Neural progenitor cell (in vitro differentiated cells): Measurements from ENCODE around the gene PPP2R2B. TPM values are rescaled to one million over a fixed set of nuclear protein-coding genes. Genes with fewer than 3 reads are reported as not detected.

ENCODE experiments used
- DNase-seq: peaks from one replicate; pipeline ENCODE4 v3.0.0-alpha.2; 2016; ENCODE audit warnings: low spot score
- H2AFZ ChIP-seq: fragments of 200-600 bp; sonication (generic); replicated peaks from 2 replicates; pipeline ENCODE4 v1.6.1; 2016; ENCODE audit warnings: antibody characterized with exemption
- H3F3A ChIP-seq: fragments of 200-600 bp; sonication (generic); 2 replicates; pipeline ENCODE4 v1.6.1; 2016; ENCODE audit warnings: antibody characterized with exemption, low read depth
- H3K27ac ChIP-seq: fragments of 200-600 bp; sonication (generic); 2 replicates; pipeline ENCODE4 v1.5.1; 2016; ENCODE audit warnings: mild to moderate bottlenecking
- H3K27me3 ChIP-seq: fragments of 200-600 bp; sonication (generic); 2 replicates; pipeline ENCODE4 v1.6.1; 2016; ENCODE audit warnings: mild to moderate bottlenecking, moderate library complexity
- H3K36me3 ChIP-seq: fragments of 200-600 bp; sonication (generic); 2 replicates; pipeline ENCODE4 v1.5.1; 2016
- H3K4me1 ChIP-seq: fragments of 200-600 bp; sonication (generic); 2 replicates; pipeline ENCODE4 v1.6.1; 2016; ENCODE audit warnings: mixed run types
- H3K4me2 ChIP-seq: fragments of 200-600 bp; sonication (generic); 2 replicates; pipeline ENCODE4 v1.6.1; 2016
- H3K4me3 ChIP-seq: fragments of 200-600 bp; sonication (generic); 2 replicates; pipeline ENCODE4 v1.5.1; 2016
- H3K79me2 ChIP-seq: fragments of 200-600 bp; sonication (generic); 2 replicates; pipeline ENCODE4 v1.6.1; 2016; ENCODE audit warnings: low read depth
- H3K9ac ChIP-seq: fragments of 200-600 bp; sonication (generic); 2 replicates; pipeline ENCODE4 v1.6.1; 2016
- H3K9me3 ChIP-seq: fragments of 200-600 bp; sonication (generic); 2 replicates; pipeline ENCODE4 v1.5.1; 2016; ENCODE audit warnings: low read depth
- H4K20me1 ChIP-seq: fragments of 200-600 bp; sonication (generic); 2 replicates; pipeline ENCODE4 v1.6.1; 2016; ENCODE audit warnings: low read depth
- H3K27ac Mint-ChIP-seq: 3 replicates; pipeline ENCODE4 v1.8.0; 2021; ENCODE audit warnings: mixed read lengths
- H3K27me3 Mint-ChIP-seq: 2 replicates; pipeline ENCODE4 v1.8.0; 2022; ENCODE audit warnings: low read depth, mild to moderate bottlenecking, inconsistent platforms, moderate library complexity, mixed read lengths; ENCODE audit not compliant: insufficient read depth
- H3K36me3 Mint-ChIP-seq: 3 replicates; pipeline ENCODE4 v1.8.0; 2021; ENCODE audit warnings: mixed read lengths
- H3K4me1 Mint-ChIP-seq: 3 replicates; pipeline ENCODE4 v1.8.0; 2021; ENCODE audit warnings: mixed read lengths
- H3K4me3 Mint-ChIP-seq: 3 replicates; pipeline ENCODE4 v1.8.0; 2021; ENCODE audit warnings: mild to moderate bottlenecking, moderate library complexity, mixed read lengths
- H3K9me3 Mint-ChIP-seq: 3 replicates; pipeline ENCODE4 v1.8.0; 2020; ENCODE audit warnings: mixed read lengths
- CTCF ChIP-seq: fragments of 200-600 bp; sonication (generic); IDR thresholded peaks from 2 replicates; pipeline ENCODE4 v1.5.1; 2017; ENCODE audit warnings: antibody characterized with exemption, mild to moderate bottlenecking
- EZH2 ChIP-seq: fragments of 200-600 bp; sonication (generic); IDR thresholded peaks from 2 replicates; pipeline ENCODE4 v1.6.1; 2017; ENCODE audit warnings: antibody characterized with exemption, mild to moderate bottlenecking, moderate library complexity
- EZH2phosphoT487 ChIP-seq: fragments of 200-600 bp; sonication (generic); IDR thresholded peaks from 2 replicates; pipeline ENCODE4 v1.6.1; 2017; ENCODE audit warnings: antibody characterized with exemption
- total RNA-seq: library from RNA; depleted of rRNA; stranded (reverse); fragments of >200 nt; gene quantifications from 2 replicates; pipeline ENCODE4 v1.2.3, GENCODE V29; 2015; ENCODE audit warnings: low replicate concordance

Gene PPP2R2B
- total RNA-seq, 1 donor from 2014 or later: 26.6 TPM

- DNase-seq: no peak
- H3K4me1 Mint-ChIP-seq: peaks cover 13% of the 10 kb centered on the region
- H3K79me2 ChIP-seq: no peaks in the 10 kb centered on the region
- no peaks in the 10 kb centered on the region for H3K27me3 Mint-ChIP-seq
- H3K36me3 Mint-ChIP-seq: no peaks in the 10 kb centered on the region
- H2AFZ ChIP-seq: no peak overlapping the region
- no peaks in the 10 kb centered on the region for H3K9me3 ChIP-seq
- H3K27ac Mint-ChIP-seq: no peak overlapping the region
- H3K36me3 ChIP-seq: no peaks in the 10 kb centered on the region
- H3K27ac ChIP-seq: no peak overlapping the region
- H3K4me2 ChIP-seq: no peak overlapping the region
- no peaks in the 10 kb centered on the region for H3K27me3 ChIP-seq
- H3F3A ChIP-seq: no peaks in the 10 kb centered on the region
- H3K9me3 Mint-ChIP-seq: no peaks in the 10 kb centered on the region
- no peak overlapping the region for H3K4me3 Mint-ChIP-seq
- H3K4me1 ChIP-seq: peaks cover 17% of the 10 kb centered on the region
- H4K20me1 ChIP-seq: no peaks in the 10 kb centered on the region
- H3K4me3 ChIP-seq: no peak overlapping the region
- no peak for TF ChIP-seq EZH2
- TF ChIP-seq CTCF: no peak
- no peak for TF ChIP-seq EZH2phosphoT487
- H3K9ac ChIP-seq: no peak overlapping the region
Measured at GRCh38 chr5:146758938-146759337, 119.6 kb downstream of the PPP2R2B start.

- no peak overlapping the region for H2AFZ ChIP-seq
- Mint-ChIP-seq H3K4me1 (peaks cover 21% of the 10 kb centered on the region), H3K36me3 (no peaks in the 10 kb centered on the region), H3K27ac (no peak overlapping the region), H3K9me3 (no peaks in the 10 kb centered on the region), H3K4me3 (no peak overlapping the region), H3K27me3 (no peaks in the 10 kb centered on the region)
- H3K4me1 ChIP-seq: peaks cover 17% of the 10 kb centered on the region
- H3K9ac ChIP-seq: no peak overlapping the region
- no peak for DNase-seq
- no peaks in the 10 kb centered on the region for H3K27me3 ChIP-seq
- H4K20me1 ChIP-seq: no peaks in the 10 kb centered on the region
- no peak overlapping the region for H3K4me3 ChIP-seq
- no peaks in the 10 kb centered on the region for H3F3A ChIP-seq
- H3K9me3 ChIP-seq: no peaks in the 10 kb centered on the region
- no peaks in the 10 kb centered on the region for H3K36me3 ChIP-seq
- no peak overlapping the region for H3K27ac ChIP-seq
- TF ChIP-seq CTCF (no peak), EZH2 (no peak), EZH2phosphoT487 (no peak)
- H3K4me2 ChIP-seq: no peak overlapping the region
- H3K79me2 ChIP-seq: no peaks in the 10 kb centered on the region
Measured at GRCh38 chr5:146758076-146758475, 120.5 kb downstream of the PPP2R2B start.

GRCh38 chr5:146756546-146756945, 122.0 kb downstream of the PPP2R2B start:
- Mint-ChIP-seq H3K4me1 (peaks cover 25% of the 10 kb centered on the region), H3K27ac (no peak overlapping the region)
- no peaks in the 10 kb centered on the region for H3K9me3 ChIP-seq

More at GRCh38 chr5:146756546-146756945, 122.0 kb downstream of the PPP2R2B start:
- Histone ChIP-seq H3K36me3 (no peaks in the 10 kb centered on the region), H3K4me3 (no peak overlapping the region), H3K27me3 (no peaks in the 10 kb centered on the region), H3K27ac (no peak overlapping the region), H3K79me2 (no peaks in the 10 kb centered on the region), H3K9ac (no peak overlapping the region), H3K4me1 (peaks cover 17% of the 10 kb centered on the region), H4K20me1 (no peaks in the 10 kb centered on the region), H3F3A (no peaks in the 10 kb centered on the region), H3K4me2 (no peak overlapping the region), H2AFZ (no peak overlapping the region)
- Mint-ChIP-seq H3K4me3 (no peak overlapping the region), H3K9me3 (no peaks in the 10 kb centered on the region), H3K36me3 (no peaks in the 10 kb centered on the region), H3K27me3 (peaks cover 2% of the 10 kb centered on the region)
- no peak for DNase-seq
- no peak for TF ChIP-seq EZH2
- TF ChIP-seq CTCF: no peak
- no peak for TF ChIP-seq EZH2phosphoT487
